H9 (cell line): ENCODE results near the gene GALNT9. TPM values are rescaled to one million over a fixed set of nuclear protein-coding genes. Genes with fewer than 3 reads are reported as not detected.

ENCODE experiments used
- DNase-seq: peaks from one replicate; pipeline ENCODE4 v3.0.0-alpha.2; 2017
- H2AFZ ChIP-seq: one replicate; pipeline ENCODE4 v1.6.1; 2013; ENCODE audit warnings: mild to moderate bottlenecking, low read length, control low read depth, moderate library complexity
- H2AK5ac ChIP-seq: 2 replicates; pipeline ENCODE4 v1.6.1; 2013; ENCODE audit warnings: low read length, control low read depth, mixed read lengths; ENCODE audit not compliant: insufficient read length
- H2BK120ac ChIP-seq: one replicate; pipeline ENCODE4 v1.6.1; 2013; ENCODE audit warnings: low read depth, mild to moderate bottlenecking, low read length, control low read depth, inconsistent platforms; ENCODE audit not compliant: poor library complexity, severe bottlenecking
- H2BK12ac ChIP-seq: 2 replicates; pipeline ENCODE4 v1.6.1; 2013; ENCODE audit warnings: low read length, control low read depth, mixed read lengths, low read depth; ENCODE audit not compliant: insufficient read length
- H2BK15ac ChIP-seq: 2 replicates; pipeline ENCODE4 v1.6.1; 2013; ENCODE audit warnings: low read depth, low read length, control low read depth
- H2BK20ac ChIP-seq: one replicate; pipeline ENCODE4 v1.6.1; 2013; ENCODE audit warnings: low read depth, mild to moderate bottlenecking, low read length, control low read depth, inconsistent platforms; ENCODE audit not compliant: poor library complexity, severe bottlenecking
- H2BK5ac ChIP-seq: 2 replicates; pipeline ENCODE4 v1.6.1; 2013; ENCODE audit warnings: low read length, control low read depth, mixed read lengths; ENCODE audit not compliant: insufficient read length
- H3K14ac ChIP-seq: 2 replicates; pipeline ENCODE4 v1.6.1; 2013; ENCODE audit warnings: low read length, control low read depth; ENCODE audit not compliant: insufficient read depth
- H3K18ac ChIP-seq: 2 replicates; pipeline ENCODE4 v1.6.1; 2013; ENCODE audit warnings: low read depth, mild to moderate bottlenecking, mixed read lengths, low read length, control low read depth; ENCODE audit not compliant: insufficient read length
- H3K23ac ChIP-seq: 2 replicates; pipeline ENCODE4 v1.6.1; 2013; ENCODE audit warnings: low read length, control low read depth, mixed read lengths, low read depth; ENCODE audit not compliant: insufficient read length
- H3K23me2 ChIP-seq: 2 replicates; pipeline ENCODE4 v1.6.1; 2013; ENCODE audit warnings: low read depth, mild to moderate bottlenecking, mixed read lengths, low read length, control low read depth; ENCODE audit not compliant: insufficient read length, poor library complexity, severe bottlenecking
- H3K27ac ChIP-seq: 2 replicates; pipeline ENCODE4 v1.5.1; 2013; ENCODE audit warnings: low read length, control low read depth, mixed read lengths, low read depth; ENCODE audit not compliant: insufficient read length
- H3K27me3 ChIP-seq: 2 replicates; pipeline ENCODE4 v1.6.1; 2013; ENCODE audit warnings: low read length, control low read depth, inconsistent platforms; ENCODE audit not compliant: insufficient read depth
- H3K4ac ChIP-seq: 2 replicates; pipeline ENCODE4 v1.6.1; 2013; ENCODE audit warnings: low read depth, mild to moderate bottlenecking, control low read depth, inconsistent platforms, low read length, moderate library complexity
- H3K4me1 ChIP-seq: 2 replicates; pipeline ENCODE4 v1.6.1; 2013; ENCODE audit warnings: low read length, control low read depth, inconsistent platforms; ENCODE audit not compliant: insufficient read depth
- H3K4me2 ChIP-seq: 2 replicates; pipeline ENCODE4 v1.6.1; 2013; ENCODE audit warnings: low read length, control low read depth, mixed read lengths; ENCODE audit not compliant: insufficient read length, insufficient read depth
- H3K56ac ChIP-seq: 2 replicates; pipeline ENCODE4 v1.6.1; 2013; ENCODE audit warnings: low read depth, mild to moderate bottlenecking, mixed read lengths, low read length, control low read depth; ENCODE audit not compliant: insufficient read length
- H3K79me1 ChIP-seq: 2 replicates; pipeline ENCODE4 v1.6.1; 2013; ENCODE audit warnings: low read depth, mild to moderate bottlenecking, moderate library complexity, low read length, control low read depth, inconsistent platforms; ENCODE audit not compliant: insufficient read depth, poor library complexity, severe bottlenecking
- H3K79me2 ChIP-seq: 2 replicates; pipeline ENCODE4 v1.6.1; 2013; ENCODE audit warnings: low read length, control low read depth, inconsistent platforms; ENCODE audit not compliant: insufficient read depth
- H3K9ac ChIP-seq: 2 replicates; pipeline ENCODE4 v1.6.1; 2013; ENCODE audit warnings: low read length, control low read depth, mixed read lengths; ENCODE audit not compliant: insufficient read length; ENCODE audit errors: extremely low read depth
- H3K9me3 ChIP-seq: one replicate; pipeline ENCODE4 v1.6.1; 2013; ENCODE audit warnings: low read depth, low read length, inconsistent platforms; ENCODE audit not compliant: control insufficient read depth
- H3T11ph ChIP-seq: one replicate; pipeline ENCODE4 v1.6.1; 2013; ENCODE audit warnings: mild to moderate bottlenecking, low read length, control low read depth, inconsistent platforms
- H4K20me1 ChIP-seq: one replicate; pipeline ENCODE4 v1.6.1; 2013; ENCODE audit not compliant: control insufficient read depth, insufficient read length, insufficient read depth
- H4K5ac ChIP-seq: 2 replicates; pipeline ENCODE4 v1.6.1; 2013; ENCODE audit warnings: low read depth, mild to moderate bottlenecking, mixed read lengths, low read length, control low read depth; ENCODE audit not compliant: insufficient read length
- H4K8ac ChIP-seq: replicated peaks from 2 replicates; pipeline ENCODE4 v1.6.1; 2013; ENCODE audit warnings: low read length, control low read depth, mixed read lengths, low read depth; ENCODE audit not compliant: insufficient read length
- H4K91ac ChIP-seq: 2 replicates; pipeline ENCODE4 v1.6.1; 2013; ENCODE audit warnings: low read depth, mild to moderate bottlenecking, moderate library complexity, mixed read lengths, low read length, control low read depth; ENCODE audit not compliant: insufficient read length
- H3K27ac Mint-ChIP-seq, 3 experiments: 2 replicates in 2 of 3; 3 replicates in 1 of 3; pipeline ENCODE4 v1.8.0; 2020 to 2021; ENCODE audit warnings: mixed read lengths in 3 of 3, mild to moderate bottlenecking in 1 of 3, moderate library complexity in 1 of 3
- H3K27me3 Mint-ChIP-seq: 2 replicates; pipeline ENCODE4 v1.8.0; 2021; ENCODE audit warnings: low read depth, mild to moderate bottlenecking, moderate library complexity, mixed read lengths
- H3K36me3 Mint-ChIP-seq, 3 experiments: 2 replicates in 2 of 3; 3 replicates in 1 of 3; pipeline ENCODE4 v1.8.0; 2020 to 2021; ENCODE audit warnings: low read depth in 3 of 3, mixed read lengths in 3 of 3; ENCODE audit not compliant: insufficient read depth in 1 of 3
- H3K4me1 Mint-ChIP-seq, 2 experiments: 2 replicates each; pipeline ENCODE4 v1.8.0; 2020; ENCODE audit warnings: mixed read lengths in 2 of 2
- H3K4me3 Mint-ChIP-seq, 2 experiments: 2 replicates in 1 of 2; 3 replicates in 1 of 2; pipeline ENCODE4 v1.8.0; 2020 to 2021; ENCODE audit warnings: mild to moderate bottlenecking in 2 of 2, mixed read lengths in 2 of 2, moderate library complexity in 1 of 2
- H3K9me3 Mint-ChIP-seq, 2 experiments: 2 replicates in 1 of 2; 3 replicates in 1 of 2; pipeline ENCODE4 v1.8.0; 2020; ENCODE audit warnings: mild to moderate bottlenecking in 2 of 2, mixed read lengths in 2 of 2, moderate library complexity in 1 of 2
- WGBS: extraction: QIAGEN DNeasy Blood & Tissue Kit; methylation state at CpG from one replicate; pipeline ENCODE4 v1.1.7; 2013; ENCODE audit warnings: missing lambda C conversion rate, low lambda C conversion rate, mixed read lengths; ENCODE audit not compliant: insufficient read length; ENCODE audit errors: extremely low coverage; 5-methylcytosine and 5-hydroxymethylcytosine counted together
- total RNA-seq: library from RNA; stranded (reverse); gene quantifications from 2 replicates; pipeline ENCODE4 v1.2.1, GENCODE V29; 2021
- TF ChIP-seq, protein P1 (sequence below): fragments of 200-600 bp; sonication (generic); conservative IDR thresholded peaks from 3 replicates; pipeline ENCODE4 v1.8.0; 2021; ENCODE audit warnings: antibody characterized with exemption, mild to moderate bottlenecking

The GALNT9 gene
- total RNA-seq, 1 experiment from 2014 or later, result 0.35 TPM

DNA sequence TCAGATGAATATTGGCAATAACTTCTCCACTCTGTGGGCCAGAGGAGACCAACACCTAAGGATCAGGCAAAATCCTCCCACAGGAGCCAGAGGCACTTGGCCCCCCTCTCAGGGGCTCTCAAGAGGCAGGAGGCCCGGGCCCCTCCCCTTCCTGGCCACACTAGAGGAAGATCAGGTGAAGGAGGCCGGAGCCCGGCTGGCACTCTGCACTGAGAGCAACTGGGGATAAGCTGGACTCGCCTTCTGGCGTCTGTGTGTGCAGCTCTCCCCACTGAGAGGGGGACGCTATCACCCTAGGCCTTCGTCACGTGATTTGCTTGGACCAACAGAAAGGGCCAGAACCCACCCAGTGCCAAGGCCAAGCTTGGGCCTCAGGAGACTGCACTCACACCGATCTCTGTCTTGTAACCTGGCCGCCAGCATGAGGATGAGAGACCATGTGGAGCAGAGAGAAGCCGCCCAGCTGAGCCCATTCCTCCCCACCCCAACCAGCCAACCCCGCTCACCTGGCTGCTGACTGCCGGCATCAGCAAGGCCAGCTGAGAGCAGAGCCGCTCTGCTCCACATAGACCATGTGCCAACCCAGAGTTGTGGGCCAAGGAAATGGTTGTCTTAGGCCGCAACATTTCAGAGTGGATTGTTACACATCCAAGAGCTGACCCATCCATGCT, 121.1 kb downstream of the GALNT9 start:
- H3K4ac ChIP-seq, result no peak overlapping the region
- TF ChIP-seq, protein P1, sequence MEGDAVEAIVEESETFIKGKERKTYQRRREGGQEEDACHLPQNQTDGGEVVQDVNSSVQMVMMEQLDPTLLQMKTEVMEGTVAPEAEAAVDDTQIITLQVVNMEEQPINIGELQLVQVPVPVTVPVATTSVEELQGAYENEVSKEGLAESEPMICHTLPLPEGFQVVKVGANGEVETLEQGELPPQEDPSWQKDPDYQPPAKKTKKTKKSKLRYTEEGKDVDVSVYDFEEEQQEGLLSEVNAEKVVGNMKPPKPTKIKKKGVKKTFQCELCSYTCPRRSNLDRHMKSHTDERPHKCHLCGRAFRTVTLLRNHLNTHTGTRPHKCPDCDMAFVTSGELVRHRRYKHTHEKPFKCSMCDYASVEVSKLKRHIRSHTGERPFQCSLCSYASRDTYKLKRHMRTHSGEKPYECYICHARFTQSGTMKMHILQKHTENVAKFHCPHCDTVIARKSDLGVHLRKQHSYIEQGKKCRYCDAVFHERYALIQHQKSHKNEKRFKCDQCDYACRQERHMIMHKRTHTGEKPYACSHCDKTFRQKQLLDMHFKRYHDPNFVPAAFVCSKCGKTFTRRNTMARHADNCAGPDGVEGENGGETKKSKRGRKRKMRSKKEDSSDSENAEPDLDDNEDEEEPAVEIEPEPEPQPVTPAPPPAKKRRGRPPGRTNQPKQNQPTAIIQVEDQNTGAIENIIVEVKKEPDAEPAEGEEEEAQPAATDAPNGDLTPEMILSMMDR, result no peak
- no peak overlapping the region for H3K18ac ChIP-seq
- DNase-seq, result no peak
- no peak overlapping the region for H3K23ac ChIP-seq
- no peak overlapping the region for H3T11ph ChIP-seq
- no peak overlapping the region for H3K27ac ChIP-seq
- Mint-ChIP-seq H3K9me3 (peaks cover 2 to 5% of the 10 kb centered on the region in 2 experiments; a peak in 3 of 5 replicates), H3K27ac (no peak overlapping the region), H3K27me3 (peaks cover 84% of the 10 kb centered on the region), H3K4me3 (no peak overlapping the region), H3K4me1 (no peaks in the 10 kb centered on the region; a peak in 1 of 4 replicates), H3K36me3 (no peaks in the 10 kb centered on the region)
- no peak overlapping the region for H4K5ac ChIP-seq
- no peak overlapping the region for H4K91ac ChIP-seq
- WGBS, result no CpG with 5 or more reads among the region's 15 CpGs
- no peak overlapping the region for H3K14ac ChIP-seq
- H2BK15ac ChIP-seq, result no peak overlapping the region
- H4K20me1 ChIP-seq, result no peaks in the 10 kb centered on the region
- H2BK12ac ChIP-seq, result no peak overlapping the region
- H3K27me3 ChIP-seq, result peaks cover 8% of the 10 kb centered on the region; the same call in 1 of the 2 replicates
- no peak overlapping the region for H2AK5ac ChIP-seq
- no peak overlapping the region for H2BK5ac ChIP-seq
- no peaks in the 10 kb centered on the region for H3K79me2 ChIP-seq
- H3K4me2 ChIP-seq, result no peak overlapping the region
- no peak overlapping the region for H4K8ac ChIP-seq
- H3K23me2 ChIP-seq, result no peaks in the 10 kb centered on the region
- no peaks in the 10 kb centered on the region for H3K79me1 ChIP-seq
- H3K9me3 ChIP-seq, result no peaks in the 10 kb centered on the region
- H3K56ac ChIP-seq, result no peak overlapping the region
- no peaks in the 10 kb centered on the region for H3K4me1 ChIP-seq
- no peak overlapping the region for H2BK120ac ChIP-seq
- H2AFZ ChIP-seq, result no peak overlapping the region
- no peak overlapping the region for H3K9ac ChIP-seq
- no peak overlapping the region for H2BK20ac ChIP-seq
